K562 (cell line): ENCODE measurements around the gene C1orf105. TPM values are rescaled to one million over a fixed set of nuclear protein-coding genes. Genes with fewer than 3 reads are reported as not detected.

Source experiments
- AFF1 ChIP-seq, 2 experiments: fragments of 450-650 bp; IDR thresholded peaks; 2 replicates each; pipeline ENCODE4 v1.6.1; 2018; ENCODE audit warnings: mild to moderate bottlenecking in 2 of 2, low read depth in 1 of 2; ENCODE audit not compliant: partially characterized antibody in 2 of 2
- ARID1B ChIP-seq: fragments of 450-650 bp; IDR thresholded peaks from 2 replicates; pipeline ENCODE4 v1.6.1; 2016; ENCODE audit warnings: antibody characterized with exemption, mild to moderate bottlenecking, inconsistent platforms
- DPF2 ChIP-seq: fragments of 450-650 bp; IDR thresholded peaks from 2 replicates; pipeline ENCODE4 v1.6.1; 2016
- FOXA3 ChIP-seq, 2 experiments: fragments of 450-650 bp in 1 of 2; sonication (generic) in 1 of 2; formaldehyde crosslinking; IDR thresholded peaks in 1 of 2; conservative IDR thresholded peaks in 1 of 2; 2 replicates each; pipeline versions ENCODE4 v1.4.0 to v1.8.0; 2020 to 2022; ENCODE audit warnings: mild to moderate bottlenecking in 2 of 2, missing genetic modification reagents in 1 of 2
- MAX ChIP-seq: sonication (generic); formaldehyde crosslinking; IDR thresholded peaks from 2 replicates; pipeline ENCODE4 v1.9.0; 2022; ENCODE audit warnings: mild to moderate bottlenecking, missing genetic modification reagents
- NFE2 ChIP-seq: IDR thresholded peaks from 2 replicates; pipeline ENCODE4 v1.6.1; 2014; ENCODE audit warnings: antibody characterized with exemption, low read depth
- PRDM10 ChIP-seq: fragments of 450-650 bp; IDR thresholded peaks from 2 replicates; pipeline ENCODE4 v1.6.1; 2018; ENCODE audit not compliant: partially characterized antibody
- RNF219 ChIP-seq: fragments of 250-450 bp; sonication (Bioruptor Pico); IDR thresholded peaks from 2 replicates; pipeline ENCODE4 v1.5.0; 2022; ENCODE audit warnings: mild to moderate bottlenecking
- SMAD4 ChIP-seq: fragments of 250-450 bp; sonication (Bioruptor Pico); conservative IDR thresholded peaks from 2 replicates; pipeline ENCODE4 v1.8.0; 2021; ENCODE audit warnings: inconsistent platforms, mild to moderate bottlenecking, moderate library complexity
- TAF1 ChIP-seq: IDR thresholded peaks from 2 replicates; pipeline ENCODE4 v1.6.1; 2011; ENCODE audit warnings: mild to moderate bottlenecking, low read length, moderate library complexity; ENCODE audit not compliant: insufficient read depth, control insufficient read depth, severe bottlenecking; ENCODE audit errors: extremely low read depth
- TBL1XR1 ChIP-seq, 2 experiments: IDR thresholded peaks; 2 replicates each; pipeline ENCODE4 v1.6.1; 2012; ENCODE audit warnings: improper control_type of control experiment in 2 of 2, low read length in 2 of 2, mild to moderate bottlenecking in 1 of 2
- ZNF347 ChIP-seq: fragments of 450-650 bp; formaldehyde crosslinking; IDR thresholded peaks from 2 replicates; pipeline ENCODE4 v1.4.0; 2020; ENCODE audit warnings: low read depth, mild to moderate bottlenecking, moderate library complexity
- ZNF586 ChIP-seq: fragments of 450-650 bp; formaldehyde crosslinking; conservative IDR thresholded peaks from 2 replicates; pipeline ENCODE4 v1.4.0; 2020; ENCODE audit warnings: mild to moderate bottlenecking, moderate library complexity
- ZNF830 ChIP-seq: fragments of 250-450 bp; sonication (Bioruptor Pico); IDR thresholded peaks from 2 replicates; pipeline ENCODE4 v1.5.0; 2021; ENCODE audit warnings: mild to moderate bottlenecking
- polyA plus RNA-seq, 8 experiments: library from polyadenylated mRNA; depleted of rRNA in 4 of 8; stranded (reverse) in 5 of 8; unstranded in 3 of 8; fragments of >200 nt; fragmentation: Nextera tagmentation in 2 of 8; fragmentation: Illumina TruSeq in 1 of 8; extraction: Ambion mirVana in 2 of 8; extraction: Trizol in 1 of 8; gene quantifications; 2 replicates each; pipeline versions ENCODE4 v1.2.1 to v1.2.3, GENCODE V29; 2011 to 2014; ENCODE audit warnings: inconsistent platforms in 1 of 8, missing spikeins in 1 of 8
- total RNA-seq, 7 experiments: library from RNA; depleted of rRNA in 6 of 7; stranded (reverse); fragments of >200 nt in 6 of 7; fragmentation: Illumina TruSeq in 2 of 7; extraction: Trizol in 2 of 7; gene quantifications; 2 replicates each; pipeline versions ENCODE4 v1.2.1 to v1.2.3, GENCODE V29; 2011 to 2021; ENCODE audit warnings: low replicate concordance in 1 of 7
- TF ChIP-seq, protein P1 (sequence below): fragments of 450-650 bp; IDR thresholded peaks from 2 replicates; pipeline ENCODE4 v1.6.1; 2016; ENCODE audit warnings: antibody characterized with exemption

The C1orf105 gene
- total and polyA plus RNA-seq, 9 of the 15 experiments (the other 6 are each of a cell fraction or from before 2014, with no cell fraction given), result 0.08 TPM; not detected in 8

DNA sequence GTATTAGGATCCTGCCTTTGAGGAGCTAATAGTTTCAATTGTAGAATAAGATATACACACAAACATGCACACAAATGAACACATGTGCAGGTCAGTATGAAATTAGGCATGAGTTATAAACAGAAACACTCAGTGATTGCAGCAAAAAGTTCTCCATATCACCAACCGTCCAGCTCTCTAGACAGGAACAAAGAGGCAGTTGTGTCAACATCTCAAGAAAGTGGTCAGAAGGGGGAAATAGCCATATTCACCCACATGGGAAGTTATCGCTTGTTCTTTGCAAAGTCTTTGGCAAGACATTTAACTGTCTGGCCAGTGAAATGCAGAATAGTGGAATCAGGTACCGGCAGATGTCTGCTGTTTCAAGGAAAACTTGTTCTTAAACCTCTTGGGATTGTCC lies 52.8 kb downstream of the C1orf105 start (continued):
- TF ChIP-seq, protein P1, sequence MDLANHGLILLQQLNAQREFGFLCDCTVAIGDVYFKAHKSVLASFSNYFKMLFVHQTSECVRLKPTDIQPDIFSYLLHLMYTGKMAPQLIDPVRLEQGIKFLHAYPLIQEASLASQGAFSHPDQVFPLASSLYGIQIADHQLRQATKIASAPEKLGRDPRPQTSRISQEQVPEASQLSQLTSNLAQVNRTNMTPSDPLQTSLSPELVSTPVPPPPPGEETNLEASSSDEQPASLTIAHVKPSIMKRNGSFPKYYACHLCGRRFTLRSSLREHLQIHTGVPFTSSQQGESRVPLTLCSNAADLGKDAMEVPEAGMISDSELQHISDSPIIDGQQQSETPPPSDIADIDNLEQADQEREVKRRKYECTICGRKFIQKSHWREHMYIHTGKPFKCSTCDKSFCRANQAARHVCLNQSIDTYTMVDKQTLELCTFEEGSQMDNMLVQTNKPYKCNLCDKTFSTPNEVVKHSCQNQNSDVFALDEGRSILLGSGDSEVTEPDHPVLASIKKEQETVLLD, result no peak
- TF ChIP-seq NFE2 (no peak; the same call in 1 of the 2 replicates), ZNF347 (CRISPR knock-in tag) (no peak), FOXA3 (CRISPR knock-in tag; conservative IDR thresholded peaks at IDR 0.05 in 1 of 2, IDR thresholded peaks at IDR 0.05 in 1 of 2) (peak in 1 of 2 experiments; percentile 90; a peak in 3 of 4 replicates), ZNF830 (CRISPR knock-in tag) (no peak), AFF1 (IDR thresholded peaks at IDR 0.05; ENCODE audit: low read depth in 1 of 2, partially characterized antibody in 2 of 2) (no peak), DPF2 (no peak), SMAD4 (peak; percentile 14; the same call in 1 of the 2 replicates), ZNF586 (no peak), ARID1B (peak; percentile 32; the same call in 1 of the 2 replicates), PRDM10 (no peak), MAX (CRISPR knock-in tag) (no peak), RNF219 (CRISPR knock-in tag) (no peak), TAF1 (no peak), TBL1XR1 (IDR thresholded peaks at IDR 0.05; ENCODE audit: low read length in 2 of 2) (no peak)
